ENCODE results near the gene WNT8B.

WNT8B gene

DNA sequence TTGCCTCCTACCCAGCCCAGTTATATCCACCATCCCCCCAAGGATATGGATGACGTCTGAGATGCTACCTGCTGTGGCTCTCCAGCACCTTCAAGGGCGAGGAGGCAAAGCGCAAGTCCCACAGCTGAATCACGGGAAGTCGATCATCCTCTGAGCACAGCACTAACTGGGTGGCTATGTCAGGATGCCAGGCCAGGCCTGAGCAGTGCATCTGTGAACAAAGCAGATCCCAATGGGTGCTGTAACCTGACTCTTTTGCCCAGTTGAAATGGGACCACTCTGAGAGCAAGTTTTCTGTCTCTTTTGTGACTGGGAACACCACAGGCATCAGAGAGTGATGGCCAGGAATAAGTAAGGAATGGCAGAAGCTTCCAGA lies 44.5 kb downstream of the WNT8B start:
- TF ChIP-seq ZFX (IDR thresholded peaks at IDR 0.05; ENCODE audit: borderline replicate concordance): no peak
- TF ChIP-seq, protein P1, sequence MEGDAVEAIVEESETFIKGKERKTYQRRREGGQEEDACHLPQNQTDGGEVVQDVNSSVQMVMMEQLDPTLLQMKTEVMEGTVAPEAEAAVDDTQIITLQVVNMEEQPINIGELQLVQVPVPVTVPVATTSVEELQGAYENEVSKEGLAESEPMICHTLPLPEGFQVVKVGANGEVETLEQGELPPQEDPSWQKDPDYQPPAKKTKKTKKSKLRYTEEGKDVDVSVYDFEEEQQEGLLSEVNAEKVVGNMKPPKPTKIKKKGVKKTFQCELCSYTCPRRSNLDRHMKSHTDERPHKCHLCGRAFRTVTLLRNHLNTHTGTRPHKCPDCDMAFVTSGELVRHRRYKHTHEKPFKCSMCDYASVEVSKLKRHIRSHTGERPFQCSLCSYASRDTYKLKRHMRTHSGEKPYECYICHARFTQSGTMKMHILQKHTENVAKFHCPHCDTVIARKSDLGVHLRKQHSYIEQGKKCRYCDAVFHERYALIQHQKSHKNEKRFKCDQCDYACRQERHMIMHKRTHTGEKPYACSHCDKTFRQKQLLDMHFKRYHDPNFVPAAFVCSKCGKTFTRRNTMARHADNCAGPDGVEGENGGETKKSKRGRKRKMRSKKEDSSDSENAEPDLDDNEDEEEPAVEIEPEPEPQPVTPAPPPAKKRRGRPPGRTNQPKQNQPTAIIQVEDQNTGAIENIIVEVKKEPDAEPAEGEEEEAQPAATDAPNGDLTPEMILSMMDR (IDR thresholded peaks at IDR 0.05): no peak
- no peak overlapping the region for H3K27ac ChIP-seq

- H3K27ac ChIP-seq: no peak overlapping the region
- TF ChIP-seq, protein P1 (IDR thresholded peaks at IDR 0.05): no peak
- TF ChIP-seq ZFX (IDR thresholded peaks at IDR 0.05; ENCODE audit: borderline replicate concordance): no peak
These were observed 45.5 kb downstream of the WNT8B start for GRCh38 chr10:100508266-100508665.

DNA sequence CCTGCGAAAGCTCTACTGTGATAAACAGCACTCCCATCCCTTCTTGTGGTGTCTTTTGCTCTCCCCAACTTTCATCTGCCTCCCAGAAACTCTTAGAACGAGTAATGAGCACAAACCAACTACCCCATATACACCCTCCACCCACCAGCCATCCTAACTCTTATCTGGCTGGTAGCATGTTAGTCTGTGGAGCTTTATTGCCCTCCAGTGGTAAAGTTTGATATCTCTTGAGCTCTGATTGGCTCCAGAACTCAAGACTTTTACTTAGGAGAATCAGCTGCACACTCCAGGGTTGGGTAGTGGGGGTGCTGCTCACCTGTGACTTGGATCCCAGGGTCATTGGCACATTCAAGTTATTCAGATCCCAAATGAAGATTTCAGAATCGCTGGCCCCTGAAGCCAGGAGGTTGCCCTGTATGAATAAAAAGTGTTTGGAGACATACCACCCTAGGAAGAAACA lies 45.9 kb downstream of the WNT8B start:
- no peak for TF ChIP-seq ZFX (IDR thresholded peaks at IDR 0.05; ENCODE audit: borderline replicate concordance)
- TF ChIP-seq, protein P1 (IDR thresholded peaks at IDR 0.05): peak; percentile 86
- no peak overlapping the region for H3K27ac ChIP-seq

DNA sequence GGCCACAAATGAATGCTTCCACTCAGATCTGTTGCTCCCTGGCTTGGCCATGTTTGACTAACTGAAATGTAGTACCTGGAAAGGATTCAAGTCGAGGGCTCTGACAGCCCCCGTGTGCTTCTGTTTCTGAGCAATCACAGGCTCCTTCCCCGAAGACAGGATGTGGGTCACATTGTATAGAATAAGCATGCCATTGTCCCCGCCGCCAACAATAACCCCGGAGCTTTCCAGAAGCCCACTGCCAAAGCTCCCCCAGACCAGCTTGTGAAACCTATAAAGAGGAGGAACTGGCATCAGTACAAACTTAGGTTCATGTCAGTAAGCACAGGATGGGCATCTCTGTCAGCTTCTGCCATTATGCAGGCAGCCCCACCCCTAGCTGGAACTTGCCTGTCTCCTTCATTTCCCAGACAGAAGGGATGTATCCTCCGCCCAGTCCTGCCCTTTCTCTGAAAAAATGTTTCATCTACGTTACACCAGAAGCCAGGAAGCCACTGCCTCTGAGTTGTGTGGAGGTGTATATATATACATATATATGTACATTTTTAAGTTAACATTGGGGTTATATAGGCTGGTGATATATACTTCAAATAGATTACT lies 46.5 kb downstream of the WNT8B start:
- H3K27ac ChIP-seq: no peak overlapping the region

GRCh38 chr10:100510533-100511308 lies 47.9 kb downstream of the WNT8B start:
- H3K27ac ChIP-seq: no peak overlapping the region

More for the DNA sequence above, 46.5 kb downstream of the WNT8B start:
- no peak for TF ChIP-seq ZFX (IDR thresholded peaks at IDR 0.05; ENCODE audit: borderline replicate concordance)
- TF ChIP-seq, protein P1 (IDR thresholded peaks at IDR 0.05): no peak

GRCh38 chr10:100515612-100516011 lies 52.8 kb downstream of the WNT8B start:
- no peak for TF ChIP-seq ZFX (IDR thresholded peaks at IDR 0.05; ENCODE audit: borderline replicate concordance)
- TF ChIP-seq, protein P1 (IDR thresholded peaks at IDR 0.05): no peak
- no peak overlapping the region for H3K27ac ChIP-seq

More at GRCh38 chr10:100510533-100511308, 47.9 kb downstream of the WNT8B start:
- TF ChIP-seq, protein P1 (IDR thresholded peaks at IDR 0.05): no peak
- TF ChIP-seq ZFX (IDR thresholded peaks at IDR 0.05; ENCODE audit: borderline replicate concordance): no peak

DNA sequence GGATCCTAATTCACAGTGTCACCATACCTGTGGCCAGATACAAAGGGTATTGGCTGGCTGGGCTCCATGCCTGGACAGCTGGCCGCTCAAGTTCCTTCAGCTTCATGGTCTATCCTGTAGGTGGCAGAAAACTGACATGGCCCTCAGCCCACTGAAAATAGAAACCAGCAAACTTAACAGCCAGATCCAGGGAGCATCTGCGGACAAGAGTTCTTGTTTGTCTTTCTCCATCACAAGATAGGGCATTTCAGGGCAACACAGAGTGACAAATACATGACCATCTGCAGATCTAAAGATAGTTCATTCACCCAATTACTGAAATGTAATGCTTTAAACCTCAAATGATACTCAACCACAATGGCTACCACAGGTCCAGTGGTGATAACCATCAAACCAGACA lies 54.0 kb downstream of the WNT8B start:
- H3K27ac ChIP-seq: no peak overlapping the region
- TF ChIP-seq, protein P1 (IDR thresholded peaks at IDR 0.05): peak; percentile 27; the same call in 1 of the 2 replicates
- no peak for TF ChIP-seq ZFX (IDR thresholded peaks at IDR 0.05; ENCODE audit: borderline replicate concordance)

Data from 22Rv1 (cell line).